Epidermal melanocyte (primary cell): Measurements from ENCODE around the gene AURKA.

Experiments used
- DNase-seq: peaks from one replicate; pipeline ENCODE4 v3.0.0; 2011; ENCODE audit warnings: low spot score; ENCODE audit not compliant: insufficient read length

The AURKA gene

DNA sequence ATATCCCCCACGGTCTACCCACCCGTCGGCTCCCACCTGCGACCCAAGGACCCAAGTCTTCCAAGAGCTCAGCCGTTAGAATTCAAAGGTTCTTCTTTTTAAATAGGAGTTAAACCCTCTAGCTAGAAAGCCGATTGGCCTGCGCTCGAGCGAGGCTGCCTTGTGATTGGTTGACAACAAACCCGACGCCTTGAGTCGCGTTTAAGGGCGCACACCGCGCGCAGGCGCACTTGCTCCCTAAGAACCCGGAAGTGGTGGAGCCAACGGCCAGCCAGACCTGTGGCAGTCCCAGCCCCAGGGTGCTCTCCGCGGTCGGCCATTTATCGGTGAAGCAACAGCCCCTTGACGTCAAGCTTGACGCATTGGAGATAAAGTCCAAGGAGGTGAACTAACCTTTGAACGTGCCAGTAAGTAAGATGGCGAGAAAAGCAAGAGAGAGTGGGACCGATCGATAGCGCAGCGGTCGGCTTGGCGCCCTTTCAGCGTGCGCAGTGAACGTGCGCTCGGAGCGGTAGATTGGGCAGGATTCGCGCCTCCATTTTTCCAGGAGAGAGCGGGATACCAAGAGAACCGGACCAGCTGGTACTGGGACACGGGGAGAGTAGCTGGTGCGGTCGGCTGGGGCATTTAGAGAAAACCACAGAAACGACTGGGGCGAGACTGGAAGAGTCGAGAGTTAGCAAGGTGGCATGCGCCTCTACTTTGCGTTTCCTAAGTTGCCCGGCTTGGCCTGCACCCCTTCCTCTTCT is at the start of gene AURKA, which contains the start of gene CSTF1:
TSS of gene AURKA (minus strand) at position 84 of the 749 bp plus-strand sequence. CDS start 4,018 bp downstream, outside the sequence.
TSS of gene CSTF1 (plus strand) at position 514 of the 749 bp plus-strand sequence. CDS start 2,908 bp downstream, outside the sequence.
- peak; percentile 98 for DNase-seq

DNA sequence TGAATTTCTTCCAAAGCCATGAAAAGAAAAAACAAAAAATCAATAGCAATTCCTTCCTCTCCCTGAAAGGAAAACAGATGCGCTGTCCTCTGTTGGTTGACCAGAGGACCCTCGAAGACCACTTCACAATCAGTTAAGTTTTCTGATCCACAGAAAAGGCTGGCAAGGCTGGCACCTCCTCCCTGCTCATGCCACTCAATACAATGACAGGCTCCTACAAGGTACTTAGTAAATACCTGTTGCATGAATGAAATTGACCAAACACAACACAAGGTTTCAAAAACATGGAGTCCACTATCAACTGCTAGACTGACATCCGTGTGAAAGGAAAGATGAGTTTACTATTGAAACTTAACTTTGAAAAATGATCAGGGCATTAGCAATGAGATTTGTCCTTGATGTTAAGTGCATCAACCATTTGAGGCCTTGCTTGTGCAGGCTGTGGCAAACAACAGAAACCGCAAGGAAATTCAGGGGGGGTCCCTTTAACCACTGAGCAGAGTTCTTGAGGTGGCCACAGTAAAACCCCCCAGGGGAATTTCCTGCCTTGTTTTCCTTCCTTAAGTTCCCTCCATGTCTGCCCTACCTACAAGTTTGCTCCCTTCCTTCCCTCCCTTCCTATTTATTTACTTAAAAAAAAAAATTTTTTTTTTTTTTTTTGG is 48.5 kb upstream of the AURKA start:
- DNase-seq, result no peak

GRCh38 chr20:56439771-56440291 is 47.8 kb upstream of the AURKA start:
- DNase-seq, result peak; percentile 53

DNA sequence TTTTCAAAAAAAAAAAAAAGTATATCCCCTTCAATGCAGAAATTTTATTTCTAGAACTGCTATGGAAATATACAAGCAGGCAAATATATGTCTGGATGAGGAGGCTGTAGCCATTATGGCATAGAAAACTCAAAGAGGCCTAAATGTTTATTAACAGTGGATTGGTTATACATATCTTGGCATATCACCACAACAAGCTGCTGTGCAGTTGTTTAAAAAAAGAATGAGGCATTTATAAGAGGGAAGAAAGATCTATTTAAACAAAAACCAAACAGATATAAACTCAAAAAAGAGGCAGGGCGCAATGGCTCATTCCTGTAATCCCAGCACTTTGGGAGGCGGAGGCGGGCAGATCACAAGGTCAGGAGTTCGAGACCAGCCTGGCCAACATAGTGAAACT is 46.3 kb upstream of the AURKA start:
- DNase-seq, result no peak

DNA sequence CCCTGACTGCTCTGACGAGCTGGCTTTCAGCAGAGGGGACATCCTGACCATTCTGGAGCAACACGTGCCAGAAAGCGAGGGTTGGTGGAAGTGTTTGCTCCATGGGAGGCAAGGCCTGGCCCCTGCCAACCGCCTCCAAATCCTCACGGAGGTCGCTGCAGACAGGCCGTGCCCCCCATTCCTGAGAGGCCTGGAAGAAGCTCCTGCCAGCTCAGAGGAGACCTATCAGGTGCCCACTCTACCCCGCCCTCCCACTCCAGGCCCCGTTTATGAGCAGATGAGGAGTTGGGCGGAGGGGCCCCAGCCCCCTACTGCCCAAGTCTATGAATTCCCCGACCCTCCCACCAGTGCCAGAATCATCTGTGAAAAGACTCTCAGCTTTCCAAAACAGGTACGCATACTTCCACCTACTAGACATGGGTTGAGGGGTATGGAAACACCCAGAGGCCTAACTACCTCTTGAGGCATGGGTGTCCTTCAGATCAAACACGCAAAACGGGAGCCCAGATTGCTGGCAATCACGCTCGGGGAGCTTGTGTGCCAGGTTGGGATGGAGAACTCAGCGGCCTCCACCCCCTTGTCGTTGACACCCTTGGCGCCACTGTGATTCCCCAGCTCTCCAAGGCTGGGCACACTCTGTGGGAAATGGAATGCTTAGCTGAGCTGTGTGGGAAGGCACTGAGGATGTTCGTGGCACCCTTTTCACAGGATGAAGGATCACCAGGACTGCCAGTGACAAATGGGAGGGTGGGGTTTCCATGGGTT is 45.4 kb upstream of the AURKA start:
- DNase-seq, result no peak

- no peak for DNase-seq
Measured at GRCh38 chr20:56433880-56434255, 41.9 kb upstream of the AURKA start.

DNA sequence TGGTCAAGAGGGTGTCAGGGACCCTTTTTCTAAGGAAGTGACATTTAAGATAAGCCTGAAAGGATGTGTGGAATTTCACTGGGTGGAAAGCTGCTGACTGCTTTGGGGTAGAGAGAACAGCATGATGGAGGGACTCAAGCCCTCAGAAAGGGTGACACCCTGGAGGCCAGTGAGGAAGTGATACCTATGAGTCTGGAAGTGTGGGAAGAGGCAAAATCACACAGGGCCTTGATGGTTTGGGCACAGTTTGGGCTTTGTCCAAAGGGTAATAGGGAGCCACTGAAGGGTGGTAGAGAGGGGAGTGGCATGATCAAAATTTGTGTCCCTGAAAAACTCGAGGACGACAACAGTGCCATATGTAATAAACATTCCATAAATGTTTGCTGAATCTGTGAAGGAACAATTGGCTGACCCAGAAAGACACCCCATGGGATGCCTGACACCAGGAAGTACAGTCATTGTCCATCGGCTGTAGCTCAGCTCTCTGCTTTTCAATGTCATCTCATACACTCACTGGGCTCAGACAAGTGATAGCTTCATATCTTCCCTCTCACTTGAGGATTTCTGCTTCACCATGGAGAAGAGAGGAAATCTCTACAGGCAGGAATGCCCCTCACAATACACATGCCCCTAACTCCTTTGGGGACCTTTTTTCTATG is 41.3 kb upstream of the AURKA start:
- no peak for DNase-seq

GRCh38 chr20:56431471-56431870 is 39.5 kb upstream of the AURKA start:
- DNase-seq, result no peak

GRCh38 chr20:56430957-56431356 is 38.9 kb upstream of the AURKA start:
- no peak for DNase-seq

GRCh38 chr20:56430461-56430860 is 38.4 kb upstream of the AURKA start:
- DNase-seq, result no peak

DNA sequence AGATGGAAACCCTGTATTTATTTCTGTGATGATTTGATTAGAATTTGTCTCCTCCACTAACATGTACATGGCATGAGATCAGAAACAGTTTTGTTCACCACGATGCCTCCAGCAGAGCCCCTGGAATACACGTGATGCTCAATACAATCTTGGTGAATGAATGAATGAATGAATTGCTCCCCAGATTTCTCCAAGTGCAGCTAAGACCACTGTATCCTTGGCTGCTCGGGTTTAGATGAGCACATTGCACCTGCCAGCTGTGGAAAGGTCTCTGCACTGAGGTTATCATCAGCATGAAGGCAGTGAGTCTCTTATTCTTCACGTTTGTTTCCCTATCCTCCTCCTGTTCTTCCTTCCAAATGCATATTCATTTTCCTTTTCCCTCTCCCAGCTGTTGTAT is 37.9 kb upstream of the AURKA start:
- DNase-seq, result no peak

DNA sequence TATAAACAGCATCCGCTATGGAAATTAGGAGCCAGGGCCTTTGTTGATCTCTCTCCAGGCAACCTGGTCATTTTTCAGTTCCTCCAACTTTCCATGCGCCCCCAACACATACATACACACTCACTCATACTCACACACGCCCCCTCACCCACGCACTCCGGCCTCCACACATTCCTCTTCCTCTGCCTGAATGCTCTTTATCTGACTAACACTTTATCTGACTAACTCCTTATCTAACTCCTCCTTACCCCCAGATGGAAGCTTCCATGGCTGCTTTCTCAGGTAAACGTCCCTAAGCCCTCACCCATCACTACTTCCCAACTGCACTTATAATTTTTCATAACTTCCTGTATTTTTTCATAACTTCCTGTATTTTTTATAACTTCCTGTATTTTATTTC is 37.5 kb upstream of the AURKA start:
- DNase-seq, result no peak

GRCh38 chr20:56428881-56429280 is 36.9 kb upstream of the AURKA start:
- no peak for DNase-seq

GRCh38 chr20:56428410-56428809 is 36.4 kb upstream of the AURKA start:
- no peak for DNase-seq

DNA sequence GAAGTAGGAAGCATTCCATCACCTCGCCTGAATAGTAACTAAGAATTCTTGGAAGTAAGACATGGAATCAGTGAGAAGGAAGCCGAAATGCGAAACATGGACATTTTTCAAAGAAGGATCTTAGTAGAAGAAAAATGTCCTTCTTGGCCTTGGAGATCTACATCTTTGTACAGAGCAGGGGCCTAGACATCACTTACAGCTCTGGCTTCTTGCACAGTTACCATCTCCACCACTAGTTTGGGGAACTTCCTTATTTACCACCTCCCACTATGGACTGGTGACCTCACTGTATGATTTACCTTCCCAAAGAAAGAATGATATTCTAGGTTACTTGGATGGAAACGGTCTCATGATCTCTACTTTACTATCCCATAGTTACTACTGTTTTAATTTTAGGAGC is 35.8 kb upstream of the AURKA start:
- DNase-seq, result no peak

GRCh38 chr20:56426926-56427325 is 34.9 kb upstream of the AURKA start:
- DNase-seq, result no peak

- no peak for DNase-seq
Measured at GRCh38 chr20:56426026-56426425, 34.0 kb upstream of the AURKA start.

- no peak for DNase-seq
Measured at GRCh38 chr20:56424931-56425330, 32.9 kb upstream of the AURKA start.

DNA sequence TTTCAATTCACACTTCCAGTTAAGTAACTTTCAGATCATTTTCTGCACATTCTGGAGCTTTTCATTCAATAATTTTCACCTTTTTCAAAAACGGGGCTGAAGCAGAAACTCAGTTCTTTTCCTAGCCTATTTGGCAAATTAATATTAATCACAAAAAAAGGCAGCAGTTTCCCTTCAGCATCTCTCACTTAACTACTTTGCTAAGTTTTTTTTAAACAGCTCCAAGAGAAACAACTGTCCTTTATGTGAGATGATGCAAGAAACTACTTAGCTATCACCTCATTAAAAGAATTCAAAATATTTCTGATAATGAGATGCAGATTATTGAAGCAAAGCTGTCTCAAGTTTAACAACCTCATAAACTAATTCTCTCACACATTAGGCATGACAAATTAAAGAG is 31.9 kb upstream of the AURKA start:
- no peak for DNase-seq

GRCh38 chr20:56423211-56423610 is 31.2 kb upstream of the AURKA start:
- DNase-seq, result no peak

- no peak for DNase-seq
Measured at GRCh38 chr20:56422824-56423189, 30.8 kb upstream of the AURKA start.
